HG03439 (cell line): Measurements from ENCODE around the gene SH3BP4.
"Not testable (repeated sequence)": the region's sequence is repeated elsewhere in the genome, so short reads cannot be mapped to it uniquely, and the experiment has no call there.

Experiments
- ATAC-seq: cut with Tn5 transposase; IDR thresholded peaks from one replicate; pipeline ENCODE4 v1.9.1; 2021; ENCODE audit warnings: mild to moderate bottlenecking, moderate library complexity; ENCODE audit not compliant: unreplicated experiment

The SH3BP4 gene

GRCh38 chr2:235010117-235010714 is 58.4 kb downstream of the SH3BP4 start:
- ATAC-seq, result no peak

GRCh38 chr2:235011607-235011928 is 59.8 kb downstream of the SH3BP4 start:
- no peak for ATAC-seq

GRCh38 chr2:235011929-235012631 is 60.3 kb downstream of the SH3BP4 start:
- no peak for ATAC-seq

GRCh38 chr2:235017441-235017840 is 65.6 kb downstream of the SH3BP4 start:
- ATAC-seq, result no peak

GRCh38 chr2:235018838-235019237 is 67.0 kb downstream of the SH3BP4 start:
- ATAC-seq, result no peak

- not testable (repeated sequence) for ATAC-seq
These were observed 68.3 kb downstream of the SH3BP4 start for GRCh38 chr2:235020141-235020540.

- no peak for ATAC-seq
These were observed 69.9 kb downstream of the SH3BP4 start for GRCh38 chr2:235021752-235022151.

GRCh38 chr2:235024191-235024860 is 72.5 kb downstream of the SH3BP4 start:
- no peak for ATAC-seq

GRCh38 chr2:235024931-235025773 is 73.3 kb downstream of the SH3BP4 start:
- ATAC-seq, result no peak

GRCh38 chr2:235025800-235026536 is 74.2 kb downstream of the SH3BP4 start:
- ATAC-seq, result no peak

- no peak for ATAC-seq
These were observed 75.1 kb downstream of the SH3BP4 start for GRCh38 chr2:235026649-235027557.

- no peak for ATAC-seq
These were observed 75.9 kb downstream of the SH3BP4 start for GRCh38 chr2:235027558-235028214.

- ATAC-seq, result no peak
These were observed 76.8 kb downstream of the SH3BP4 start for GRCh38 chr2:235028646-235029045.

GRCh38 chr2:235029054-235029453 is 77.2 kb downstream of the SH3BP4 start:
- no peak for ATAC-seq

GRCh38 chr2:235030126-235030525 is 78.3 kb downstream of the SH3BP4 start:
- no peak for ATAC-seq

- no peak for ATAC-seq
These were observed 79.1 kb downstream of the SH3BP4 start for GRCh38 chr2:235030936-235031335.

- ATAC-seq, result no peak
These were observed 80.0 kb downstream of the SH3BP4 start for GRCh38 chr2:235031686-235032373.

GRCh38 chr2:235032466-235032865 is 80.6 kb downstream of the SH3BP4 start:
- ATAC-seq, result no peak

- ATAC-seq, result no peak
These were observed 81.1 kb downstream of the SH3BP4 start for GRCh38 chr2:235032949-235033348.
